H1 (cell line): ENCODE results near the gene DYNC1I1. TPM values are rescaled to one million over a fixed set of nuclear protein-coding genes. Genes with fewer than 3 reads are reported as not detected.

Experiments used
- CTCF ChIA-PET: fragments of 300-600 bp; sonication (Branson Sonifier 250); formaldehyde crosslinking; loops from one replicate; lab custom pipeline; 2021; ENCODE audit not compliant: partially characterized antibody; lab: Charles Lee
- POLR2A ChIA-PET: fragments of 300-600 bp; sonication (Branson Sonifier 250); formaldehyde crosslinking; loops from one replicate; lab custom pipeline; 2021; ENCODE audit warnings: inconsistent platforms; ENCODE audit not compliant: partially characterized antibody; lab: Charles Lee
- DNase-seq, 2 experiments: peaks; one replicate each; pipeline versions ENCODE4 v3.0.0 to v3.0.0-alpha.2; 2010 to 2022; ENCODE audit warnings: low spot score in 2 of 2, low read depth in 1 of 2, mixed read lengths in 1 of 2
- FAIRE-seq: peaks from 2 replicates; lab custom pipeline; 2011; peaks lifted over from hg19 to GRCh38; lab: Jason Lieb, UNC
- H2AFZ ChIP-seq: 2 replicates; pipeline ENCODE4 v1.8.1; 2012; ENCODE audit warnings: low read length, inconsistent platforms
- H2AK5ac ChIP-seq: 2 replicates; pipeline ENCODE4 v1.6.1; 2013; ENCODE audit warnings: low read depth, low read length
- H2BK120ac ChIP-seq: replicated peaks from 2 replicates; pipeline ENCODE3; 2013; ENCODE audit warnings: low read depth, low read length, inconsistent platforms
- H2BK12ac ChIP-seq: 2 replicates; pipeline ENCODE4 v1.6.1; 2013; ENCODE audit warnings: low read depth, low read length
- H2BK15ac ChIP-seq: 2 replicates; pipeline ENCODE4 v1.6.1; 2013; ENCODE audit warnings: low read length
- H2BK20ac ChIP-seq: 2 replicates; pipeline ENCODE4 v1.6.1; 2013; ENCODE audit warnings: low read length
- H2BK5ac ChIP-seq: 2 replicates; pipeline ENCODE4 v1.6.1; 2013; ENCODE audit warnings: low read depth, low read length
- H3K14ac ChIP-seq: 2 replicates; pipeline ENCODE4 v1.6.1; 2013; ENCODE audit warnings: inconsistent platforms; ENCODE audit not compliant: insufficient read length
- H3K18ac ChIP-seq: 2 replicates; pipeline ENCODE4 v1.6.1; 2013; ENCODE audit warnings: low read length; ENCODE audit errors: extremely low read depth
- H3K23ac ChIP-seq: 2 replicates; pipeline ENCODE4 v1.6.1; 2013; ENCODE audit warnings: inconsistent platforms; ENCODE audit not compliant: insufficient read length
- H3K23me2 ChIP-seq: 2 replicates; pipeline ENCODE4 v1.6.1; 2013; ENCODE audit warnings: low read depth, low read length
- H3K27ac ChIP-seq: 2 replicates; pipeline ENCODE4 v1.6.1; 2011; ENCODE audit warnings: low read depth, low read length, inconsistent platforms
- H3K27me3 ChIP-seq, 4 experiments: replicated peaks in 1 of 4; 1 replicate in 1 of 4; 2 replicates in 3 of 4; pipeline versions ENCODE4 v1.6.1 to v1.8.1; 2011 to 2013; ENCODE audit warnings: low read length in 3 of 4, mild to moderate bottlenecking in 3 of 4, inconsistent platforms in 2 of 4, mixed read lengths in 2 of 4, moderate library complexity in 1 of 4; ENCODE audit not compliant: control insufficient read depth in 3 of 4, insufficient read depth in 3 of 4; ENCODE audit errors: extremely low read depth in 1 of 4
- H3K36me3 ChIP-seq, 4 experiments: 2 replicates each; pipeline versions ENCODE4 v1.6.1 to v1.8.1; 2011 to 2013; ENCODE audit warnings: mild to moderate bottlenecking in 4 of 4, low read length in 3 of 4, moderate library complexity in 2 of 4, control low read depth in 1 of 4, inconsistent platforms in 1 of 4; ENCODE audit not compliant: insufficient read depth in 4 of 4, control insufficient read depth in 2 of 4
- H3K4ac ChIP-seq: replicated peaks from 2 replicates; pipeline ENCODE3; 2013; ENCODE audit warnings: low read length, low read depth, mixed read lengths, inconsistent platforms; ENCODE audit not compliant: insufficient read length
- H3K4me1 ChIP-seq, 4 experiments: replicated peaks in 1 of 4; 1 replicate in 1 of 4; 2 replicates in 3 of 4; pipeline versions ENCODE4 v1.6.1 to v1.8.1; 2011 to 2013; ENCODE audit warnings: low read length in 3 of 4, inconsistent platforms in 2 of 4, mixed read lengths in 1 of 4; ENCODE audit not compliant: insufficient read depth in 4 of 4, control insufficient read depth in 3 of 4
- H3K4me2 ChIP-seq, 2 experiments: 2 replicates each; pipeline versions ENCODE4 v1.6.1 to v1.8.1; 2011 to 2013; ENCODE audit warnings: low read depth in 2 of 2, low read length in 2 of 2, control low read depth in 1 of 2, inconsistent platforms in 1 of 2, mild to moderate bottlenecking in 1 of 2; ENCODE audit not compliant: insufficient read depth in 1 of 2
- H3K4me3 ChIP-seq, 4 experiments: fragments of 200-600, 300-600 bp in 1 of 4; sonication (generic), shearing (Covaris generic), sonication (Bioruptor Twin) in 1 of 4; 2 replicates each; pipeline versions ENCODE4 v1.5.1 to v1.8.1; 2011 to 2016; ENCODE audit warnings: low read length in 4 of 4, low read depth in 3 of 4, control low read depth in 2 of 4, inconsistent platforms in 2 of 4, mild to moderate bottlenecking in 2 of 4, mixed read lengths in 1 of 4, moderate library complexity in 1 of 4; ENCODE audit not compliant: insufficient read depth in 2 of 4; ENCODE audit errors: extremely low read depth in 1 of 4
- H3K56ac ChIP-seq: replicated peaks from 2 replicates; pipeline ENCODE3; 2013; ENCODE audit warnings: low read depth, mild to moderate bottlenecking, mixed read lengths, low read length, inconsistent platforms; ENCODE audit not compliant: insufficient read length
- H3K79me1 ChIP-seq: 2 replicates; pipeline ENCODE4 v1.6.1; 2013; ENCODE audit warnings: low read depth, low read length, control low read depth
- H3K79me2 ChIP-seq, 2 experiments: 2 replicates each; pipeline versions ENCODE4 v1.6.1 to v1.8.1; 2012 to 2013; ENCODE audit warnings: low read length in 2 of 2, mild to moderate bottlenecking in 2 of 2, inconsistent platforms in 1 of 2; ENCODE audit not compliant: insufficient read depth in 2 of 2, control insufficient read depth in 1 of 2
- H3K9ac ChIP-seq, 4 experiments: replicated peaks in 1 of 4; 1 replicate in 1 of 4; 2 replicates in 3 of 4; pipeline versions ENCODE4 v1.6.1 to v1.8.1; 2011 to 2013; ENCODE audit warnings: low read depth in 3 of 4, low read length in 3 of 4, control low read depth in 2 of 4, mild to moderate bottlenecking in 2 of 4, moderate library complexity in 2 of 4, inconsistent platforms in 1 of 4; ENCODE audit errors: extremely low read depth in 1 of 4
- H3K9me3 ChIP-seq, 2 experiments: 2 replicates each; pipeline versions ENCODE4 v1.6.1 to v1.8.1; 2012 to 2013; ENCODE audit warnings: mild to moderate bottlenecking in 2 of 2, moderate library complexity in 2 of 2, control low read depth in 1 of 2, inconsistent platforms in 1 of 2, low read depth in 1 of 2, low read length in 1 of 2, mixed read lengths in 1 of 2; ENCODE audit not compliant: insufficient read depth in 2 of 2
- H4K20me1 ChIP-seq, 2 experiments: replicated peaks in 1 of 2; 2 replicates each; pipeline versions ENCODE3 to v1.8.1; 2011 to 2013; ENCODE audit warnings: inconsistent platforms in 2 of 2, low read length in 2 of 2, mild to moderate bottlenecking in 1 of 2; ENCODE audit not compliant: insufficient read depth in 2 of 2, control insufficient read depth in 1 of 2
- H4K5ac ChIP-seq: 2 replicates; pipeline ENCODE4 v1.6.1; 2013; ENCODE audit warnings: low read length, low read depth, mixed read lengths, inconsistent platforms; ENCODE audit not compliant: insufficient read length
- H4K8ac ChIP-seq: 2 replicates; pipeline ENCODE4 v1.8.0; 2013; ENCODE audit warnings: mild to moderate bottlenecking, moderate library complexity, low read length, inconsistent platforms; ENCODE audit not compliant: insufficient read depth; ENCODE audit errors: extremely low read depth
- H4K91ac ChIP-seq: replicated peaks from 2 replicates; pipeline ENCODE3; 2013; ENCODE audit warnings: low read length, mixed read lengths, inconsistent platforms; ENCODE audit not compliant: insufficient read length
- BACH1 ChIP-seq: IDR thresholded peaks from 2 replicates; pipeline ENCODE4 v1.6.1; 2012; ENCODE audit warnings: low read length, improper control_type of control experiment
- BCL11A ChIP-seq, 2 experiments: IDR thresholded peaks; one replicate each; pipeline ENCODE4 v1.6.1; 2011; ENCODE audit warnings: low read depth in 2 of 2, low read length in 2 of 2, mild to moderate bottlenecking in 2 of 2
- CHD1 ChIP-seq: IDR thresholded peaks from 2 replicates; pipeline ENCODE4 v1.6.1; 2012; ENCODE audit warnings: low read depth, low read length, improper control_type of control experiment
- GABPA ChIP-seq: IDR thresholded peaks from 2 replicates; pipeline ENCODE4 v1.6.1; 2011; ENCODE audit warnings: mild to moderate bottlenecking, low read length, moderate library complexity, borderline replicate concordance; ENCODE audit not compliant: insufficient read depth
- POLR2AphosphoS5 ChIP-seq: IDR thresholded peaks from 2 replicates; pipeline ENCODE4 v1.6.1; 2011; ENCODE audit warnings: low read depth, low read length
- RNF2 ChIP-seq: fragments of 200-900, 300-1000 bp; sonication (generic); IDR thresholded peaks from 2 replicates; pipeline ENCODE4 v1.7.1; 2016; ENCODE audit warnings: borderline replicate concordance, low read depth, mild to moderate bottlenecking, antibody characterized with exemption, low read length; ENCODE audit not compliant: poor library complexity, severe bottlenecking; ENCODE audit errors: missing control alignments
- SIN3A ChIP-seq, 2 experiments: IDR thresholded peaks in 1 of 2; conservative IDR thresholded peaks in 1 of 2; 2 replicates each; pipeline ENCODE4 v1.6.1; 2011 to 2012; ENCODE audit warnings: low read length in 2 of 2, improper control_type of control experiment in 1 of 2, low read depth in 1 of 2, mild to moderate bottlenecking in 1 of 2
- SP1 ChIP-seq: IDR thresholded peaks from 2 replicates; pipeline ENCODE4 v1.6.1; 2011; ENCODE audit warnings: low read depth, low read length
- WGBS, 2 experiments: shearing (Covaris generic) in 1 of 2; methylation state at CpG; one replicate each; pipeline versions ENCODE4 v1.1.6 to v1.1.7; 2013 to 2015; ENCODE audit warnings: low lambda C conversion rate in 2 of 2, mixed read lengths in 2 of 2, inconsistent platforms in 1 of 2, low coverage in 1 of 2, missing lambda C conversion rate in 1 of 2; ENCODE audit not compliant: insufficient replicate concordance in 2 of 2, insufficient coverage in 1 of 2, insufficient read length in 1 of 2; ENCODE audit errors: extremely low coverage in 1 of 2, missing lambda C conversion rate in 1 of 2; 5-methylcytosine and 5-hydroxymethylcytosine counted together
- polyA plus RNA-seq, 7 experiments: library from polyadenylated mRNA; depleted of rRNA in 3 of 7; stranded (reverse) in 5 of 7; unstranded in 2 of 7; fragments of >200 nt in 5 of 7; fragments of 200-250 nt in 2 of 7; gene quantifications; 1 replicate in 5 of 7; 2 replicates in 1 of 7; 4 replicates in 1 of 7; pipeline versions ENCODE4 v1.2.1 to v1.2.3, GENCODE V29; 2011 to 2013; ENCODE audit warnings: missing spikeins in 2 of 7, mixed read lengths in 2 of 7
- total RNA-seq: library from RNA; stranded (reverse); fragmentation: NEBNext Ultra II Directional; extraction: Animal tissue kit (Norgen Biotek cat#: 25700); gene quantifications from 2 replicates; pipeline ENCODE4 v1.2.1, GENCODE V29; 2021

The DYNC1I1 gene
- total and polyA plus RNA-seq, 2 of the 8 experiments (the other 6 are each of a cell fraction or from before 2014, with no cell fraction given) = 0.45 to 0.58 TPM

DNA sequence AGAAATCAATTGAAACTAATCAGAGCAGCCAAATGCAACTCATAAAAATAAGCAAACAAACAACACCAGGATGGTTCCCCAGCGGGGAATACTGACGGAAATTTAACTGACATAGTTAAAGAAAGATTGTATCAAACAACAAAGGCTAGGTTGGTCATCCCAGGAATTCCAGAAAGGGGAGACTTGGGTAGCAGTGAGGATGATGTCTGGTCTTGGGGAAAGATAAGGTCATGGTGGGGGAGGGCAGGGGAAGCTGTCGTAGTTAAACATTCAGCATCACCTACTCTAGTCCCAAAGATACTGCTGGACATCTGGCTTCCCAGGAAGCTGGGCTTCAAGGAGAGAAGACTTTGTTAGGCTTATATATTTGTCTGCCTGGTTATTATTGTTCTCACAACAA, 50.4 kb downstream of the DYNC1I1 start:
- no peak overlapping the region for H3K4ac ChIP-seq
- H3K79me2 ChIP-seq = no peaks in the 10 kb centered on the region
- no peak overlapping the region; the same call in 1 of the 2 replicates for H3K18ac ChIP-seq
- H3K9ac ChIP-seq = no peak overlapping the region
- no peak overlapping the region for H3K4me3 ChIP-seq
- no peak overlapping the region for H2BK12ac ChIP-seq
- no peak for DNase-seq
- H2BK5ac ChIP-seq = no peak overlapping the region
- H2BK20ac ChIP-seq = no peak overlapping the region
- no peaks in the 10 kb centered on the region for H3K23me2 ChIP-seq
- no peak overlapping the region for H3K14ac ChIP-seq
- H3K4me1 ChIP-seq = peaks cover 0 to 5% (median under 1%) of the 10 kb centered on the region in 4 experiments; a peak in 4 of 7 replicates
- no peak overlapping the region for H3K23ac ChIP-seq
- no peak overlapping the region for H4K5ac ChIP-seq
- TF ChIP-seq SP1 (no peak), GABPA (no peak), POLR2AphosphoS5 (no peak), RNF2 (no peak), BCL11A (IDR thresholded peaks at IDR 0.05; ENCODE audit: low read depth in 2 of 2, low read length in 2 of 2) (no peak), BACH1 (no peak), CHD1 (no peak), SIN3A (conservative IDR thresholded peaks at IDR 0.05 in 1 of 2, IDR thresholded peaks at IDR 0.05 in 1 of 2; ENCODE audit: low read depth in 1 of 2, low read length in 2 of 2) (no peak)
- TF ChIP-seq, all 59 proteins: peak for 0
- WGBS, 2 experiments = 91% methylated on average over 3 of the region's 3 CpGs; no CpG with 5 or more reads in 1 of the 2 experiments
- no peaks in the 10 kb centered on the region for H4K20me1 ChIP-seq
- H3K36me3 ChIP-seq = no peaks in the 10 kb centered on the region
- H3K4me2 ChIP-seq = no peak overlapping the region
- no peaks in the 10 kb centered on the region for H3K79me1 ChIP-seq
- H2AFZ ChIP-seq = no peak overlapping the region
- POLR2A ChIA-PET = no interaction called here
- H4K91ac ChIP-seq = no peak overlapping the region
- H3K27ac ChIP-seq = no peak overlapping the region
- H2BK15ac ChIP-seq = no peak overlapping the region
- no peaks in the 10 kb centered on the region for H3K9me3 ChIP-seq
- no peaks in the 10 kb centered on the region for H3K27me3 ChIP-seq
- no peak for FAIRE-seq
- no peak overlapping the region for H2BK120ac ChIP-seq
- H3K56ac ChIP-seq = no peak overlapping the region
- H4K8ac ChIP-seq = no peak overlapping the region
- H2AK5ac ChIP-seq = no peak overlapping the region
- CTCF ChIA-PET = interaction anchor here (1.6 to 9.7 kb wide), 2 partner anchors 20 to 28 kb away, joined by 4 to 75 read pairs; no protein-coding TSS in a partner anchor
